Measurements from ENCODE around the gene TMEM98.

Gene TMEM98

DNA sequence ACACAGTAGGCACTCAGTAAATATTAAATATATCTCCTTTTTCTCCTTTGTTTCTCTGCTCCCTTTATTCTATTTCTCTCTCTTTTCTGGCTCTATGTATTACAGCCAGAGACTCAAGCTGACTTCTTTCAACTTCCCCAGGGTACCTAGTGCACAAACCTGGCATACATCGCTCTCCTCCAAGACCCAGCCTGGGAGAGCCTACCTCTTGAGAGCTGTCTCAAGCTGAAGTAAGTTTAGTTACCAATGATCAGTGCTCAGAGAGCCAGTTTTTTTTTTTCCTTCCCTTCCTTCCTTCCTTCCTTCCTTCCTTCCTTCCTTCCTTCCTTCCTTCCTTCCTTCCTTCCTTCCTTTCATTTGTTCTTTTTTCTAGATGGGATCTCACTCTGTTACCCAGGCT, 19.8 kb downstream of the TMEM98 start:
- TF ChIP-seq FOXP2 (optimal IDR thresholded peaks at IDR 0.05; ENCODE audit: borderline replicate concordance, extremely low read depth, extremely low read length, insufficient read depth) (no peak), SIN3A (IDR thresholded peaks at IDR 0.05; ENCODE audit: borderline replicate concordance, insufficient read depth, low read length) (no peak), REST (IDR thresholded peaks at IDR 0.05; ENCODE audit: insufficient read depth in 1 of 2, low read depth in 2 of 2, low read length in 2 of 2) (no peak), TAF1 (IDR thresholded peaks at IDR 0.05; ENCODE audit: borderline replicate concordance, insufficient read depth, low read length) (no peak)

DNA sequence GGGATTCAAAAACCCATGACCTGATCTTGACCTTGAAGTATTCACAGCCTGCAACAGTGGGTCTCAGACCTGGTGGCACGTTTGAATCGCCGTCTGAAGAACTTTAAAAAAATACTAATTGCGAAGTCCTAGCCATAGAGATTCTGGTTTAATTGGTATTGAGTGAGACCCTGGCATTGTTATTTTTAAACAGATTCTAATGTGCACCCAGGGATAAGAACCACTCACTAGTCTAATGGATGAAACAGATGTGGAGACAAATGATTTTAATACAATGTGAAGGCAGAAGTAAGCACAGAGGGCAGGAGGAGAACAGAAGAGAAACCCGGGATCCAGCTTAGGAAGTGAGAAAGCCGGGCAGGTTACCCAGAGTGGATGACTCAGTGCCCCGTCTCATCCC, 21.2 kb downstream of the TMEM98 start:
- no peak for TF ChIP-seq POLR2AphosphoS5 (IDR thresholded peaks at IDR 0.05; ENCODE audit: low read depth, low read length)
- TF ChIP-seq REST (IDR thresholded peaks at IDR 0.05; ENCODE audit: insufficient read depth in 1 of 2, low read depth in 2 of 2, low read length in 2 of 2): no peak
- no peak for TF ChIP-seq FOXP2 (optimal IDR thresholded peaks at IDR 0.05; ENCODE audit: borderline replicate concordance, extremely low read depth, extremely low read length, insufficient read depth)
- TF ChIP-seq TAF1 (IDR thresholded peaks at IDR 0.05; ENCODE audit: borderline replicate concordance, insufficient read depth, low read length): no peak
- TF ChIP-seq SIN3A (IDR thresholded peaks at IDR 0.05; ENCODE audit: borderline replicate concordance, insufficient read depth, low read length): no peak

DNA sequence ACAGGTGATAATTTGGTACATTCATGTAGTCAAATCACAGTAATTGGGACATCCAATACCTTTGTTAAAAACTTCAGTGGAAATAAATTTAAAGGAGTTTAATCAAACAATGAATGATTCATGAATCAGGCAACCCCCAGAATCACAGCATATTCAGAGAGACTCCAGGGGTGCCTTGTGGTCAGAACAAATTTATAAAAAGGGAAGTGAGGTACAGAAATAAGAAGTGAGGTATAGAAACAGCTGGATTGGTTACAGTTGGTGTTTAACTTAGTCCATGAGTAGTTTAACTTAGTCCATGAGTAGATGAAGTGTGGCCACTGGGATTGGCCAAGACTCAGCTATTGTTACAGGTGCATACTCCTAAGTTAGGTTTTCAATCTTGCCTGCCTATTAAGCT, 25.1 kb downstream of the TMEM98 start:
- TF ChIP-seq SIN3A (IDR thresholded peaks at IDR 0.05; ENCODE audit: borderline replicate concordance, insufficient read depth, low read length): no peak
- TF ChIP-seq FOXP2 (optimal IDR thresholded peaks at IDR 0.05; ENCODE audit: borderline replicate concordance, extremely low read depth, extremely low read length, insufficient read depth): no peak
- no peak for TF ChIP-seq POLR2AphosphoS5 (IDR thresholded peaks at IDR 0.05; ENCODE audit: low read depth, low read length)
- no peak for TF ChIP-seq REST (IDR thresholded peaks at IDR 0.05; ENCODE audit: insufficient read depth in 1 of 2, low read depth in 2 of 2, low read length in 2 of 2)
- no peak for TF ChIP-seq TAF1 (IDR thresholded peaks at IDR 0.05; ENCODE audit: borderline replicate concordance, insufficient read depth, low read length)

DNA sequence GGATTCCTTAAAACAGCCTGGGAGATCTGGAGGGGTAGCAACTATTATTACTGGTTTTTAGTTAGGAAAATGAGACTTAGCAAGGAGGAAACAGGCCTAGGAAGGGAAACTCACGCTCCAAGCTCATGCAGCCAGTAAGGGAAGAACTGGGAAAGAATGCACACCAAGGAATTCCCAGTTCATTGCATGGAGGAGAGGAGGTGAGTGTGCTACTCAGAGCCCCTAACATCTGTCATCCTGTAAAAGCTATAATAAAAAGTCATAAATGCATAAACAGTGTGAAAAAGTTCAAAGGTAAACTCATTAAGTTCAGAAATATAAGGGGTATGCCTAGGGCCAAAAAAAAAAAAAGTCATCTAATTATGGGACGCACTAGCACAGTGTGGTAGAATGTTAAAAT, 25.9 kb downstream of the TMEM98 start:
- TF ChIP-seq REST (IDR thresholded peaks at IDR 0.05; ENCODE audit: insufficient read depth in 1 of 2, low read depth in 2 of 2, low read length in 2 of 2) (no peak), TAF1 (IDR thresholded peaks at IDR 0.05; ENCODE audit: borderline replicate concordance, insufficient read depth, low read length) (no peak), SIN3A (IDR thresholded peaks at IDR 0.05; ENCODE audit: borderline replicate concordance, insufficient read depth, low read length) (no peak), FOXP2 (optimal IDR thresholded peaks at IDR 0.05; ENCODE audit: borderline replicate concordance, extremely low read depth, extremely low read length, insufficient read depth) (no peak), POLR2AphosphoS5 (IDR thresholded peaks at IDR 0.05; ENCODE audit: low read depth, low read length) (no peak)

DNA sequence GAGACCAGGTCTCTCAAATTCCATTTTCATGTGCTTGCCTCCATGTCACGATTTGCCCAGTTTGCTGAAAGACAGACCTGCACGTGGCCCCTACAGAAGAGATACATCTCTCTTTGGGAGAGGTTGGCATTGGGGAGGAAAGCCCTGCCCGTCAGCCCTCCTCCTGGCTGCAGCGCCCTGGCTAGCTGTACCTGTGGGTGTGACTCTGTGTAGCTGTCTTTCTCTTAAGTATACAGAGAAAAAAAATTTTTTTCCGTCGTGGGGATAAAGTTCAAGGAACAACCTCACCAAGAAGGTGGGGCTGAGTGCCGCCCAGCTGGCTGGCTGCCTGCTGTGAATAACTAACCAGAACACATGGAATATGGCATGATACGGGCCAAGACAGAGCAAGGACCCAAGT, 26.5 kb downstream of the TMEM98 start:
- TF ChIP-seq TAF1 (IDR thresholded peaks at IDR 0.05; ENCODE audit: borderline replicate concordance, insufficient read depth, low read length) (no peak), FOXP2 (optimal IDR thresholded peaks at IDR 0.05; ENCODE audit: borderline replicate concordance, extremely low read depth, extremely low read length, insufficient read depth) (no peak), SIN3A (IDR thresholded peaks at IDR 0.05; ENCODE audit: borderline replicate concordance, insufficient read depth, low read length) (no peak), REST (IDR thresholded peaks at IDR 0.05; ENCODE audit: insufficient read depth in 1 of 2, low read depth in 2 of 2, low read length in 2 of 2) (no peak), POLR2AphosphoS5 (IDR thresholded peaks at IDR 0.05; ENCODE audit: low read depth, low read length) (no peak)

All from PFSK-1 (cell line).